K562 (cell line): ENCODE data around the gene USP31. TPM values are rescaled to one million over a fixed set of nuclear protein-coding genes. Genes with fewer than 3 reads are reported as not detected.

Experiments used
- CREB5 ChIP-seq: fragments of 250-450 bp; sonication (Bioruptor Pico); IDR thresholded peaks from 2 replicates; pipeline ENCODE4 v1.5.0; 2020; ENCODE audit warnings: mild to moderate bottlenecking
- JUND ChIP-seq, 2 experiments: IDR thresholded peaks; 2 replicates in 1 of 2; 3 replicates in 1 of 2; pipeline ENCODE4 v1.6.1; 2011; ENCODE audit warnings: borderline replicate concordance in 2 of 2, low read depth in 2 of 2, low read length in 2 of 2, improper control_type of control experiment in 1 of 2, missing biosample characterization in 1 of 2, missing genetic modification characterization in 1 of 2, missing genetic modification reagents in 1 of 2
- MGA ChIP-seq: fragments of 450-650 bp; IDR thresholded peaks from 2 replicates; pipeline ENCODE4 v1.6.1; 2016; ENCODE audit warnings: mild to moderate bottlenecking, moderate library complexity
- MTA1 ChIP-seq: fragments of 450-650 bp; IDR thresholded peaks from 2 replicates; pipeline ENCODE4 v1.6.1; 2017; ENCODE audit warnings: borderline replicate concordance
- MXD1 ChIP-seq: fragments of 250-450 bp; sonication (Bioruptor Pico); IDR thresholded peaks from 2 replicates; pipeline ENCODE4 v1.8.0; 2021; ENCODE audit warnings: borderline replicate concordance, mild to moderate bottlenecking, moderate library complexity; ENCODE audit not compliant: poor library complexity, severe bottlenecking
- NELFE ChIP-seq: IDR thresholded peaks from 2 replicates; pipeline ENCODE4 v1.6.1; 2011; ENCODE audit warnings: mild to moderate bottlenecking; ENCODE audit not compliant: insufficient read depth, insufficient read length
- PHF8 ChIP-seq: fragments of 200-600 bp; sonication (generic); IDR thresholded peaks from 2 replicates; pipeline ENCODE4 v1.6.1; 2012; ENCODE audit warnings: mixed run types, mild to moderate bottlenecking, inconsistent platforms, low read length, moderate library complexity, borderline replicate concordance
- PREB ChIP-seq: sonication (generic); formaldehyde crosslinking; IDR thresholded peaks from 2 replicates; pipeline ENCODE4 v1.8.1; 2023; ENCODE audit warnings: mild to moderate bottlenecking, missing genetic modification reagents
- ZNF133 ChIP-seq: fragments of 250-450 bp; sonication (Bioruptor Pico); IDR thresholded peaks from 2 replicates; pipeline ENCODE4 v1.4.0; 2020; ENCODE audit warnings: mild to moderate bottlenecking
- ZNF224 ChIP-seq: sonication (generic); formaldehyde crosslinking; IDR thresholded peaks from 2 replicates; pipeline ENCODE4 v1.8.0; 2022; ENCODE audit warnings: mild to moderate bottlenecking, missing genetic modification reagents
- ZNF551 ChIP-seq: fragments of 250-450 bp; sonication (Bioruptor Pico); IDR thresholded peaks from 2 replicates; pipeline ENCODE4 v1.5.0; 2021; ENCODE audit warnings: mild to moderate bottlenecking, moderate library complexity
- polyA plus RNA-seq, 8 experiments: library from polyadenylated mRNA; depleted of rRNA in 4 of 8; stranded (reverse) in 5 of 8; unstranded in 3 of 8; fragments of >200 nt; fragmentation: Nextera tagmentation in 2 of 8; fragmentation: Illumina TruSeq in 1 of 8; extraction: Ambion mirVana in 2 of 8; extraction: Trizol in 1 of 8; gene quantifications; 2 replicates each; pipeline versions ENCODE4 v1.2.1 to v1.2.3, GENCODE V29; 2011 to 2014; ENCODE audit warnings: inconsistent platforms in 1 of 8, missing spikeins in 1 of 8
- total RNA-seq, 7 experiments: library from RNA; depleted of rRNA in 6 of 7; stranded (reverse); fragments of >200 nt in 6 of 7; fragmentation: Illumina TruSeq in 2 of 7; extraction: Trizol in 2 of 7; gene quantifications; 2 replicates each; pipeline versions ENCODE4 v1.2.1 to v1.2.3, GENCODE V29; 2011 to 2021; ENCODE audit warnings: low replicate concordance in 1 of 7

Gene USP31
- total and polyA plus RNA-seq, 9 of the 15 experiments (the other 6 are each of a cell fraction or from before 2014, with no cell fraction given), result 0.56 to 4.9 (median 2.9) TPM

GRCh38 chr16:23148513-23149266 is 562 bp downstream of the USP31 start (continued):
- TF ChIP-seq MGA (peak; percentile 34; the same call in 1 of the 2 replicates), JUND (IDR thresholded peaks at IDR 0.05; ENCODE audit: borderline replicate concordance, low read depth, low read length) (no peak), JUND (tag; IDR thresholded peaks at IDR 0.05; ENCODE audit: borderline replicate concordance, low read depth, low read length) (no peak), ZNF551 (CRISPR knock-in tag) (no peak), PHF8 (peak; percentile 23; the same call in 1 of the 2 replicates), NELFE (no peak), MXD1 (CRISPR knock-in tag) (no peak), PREB (CRISPR knock-in tag) (no peak), ZNF133 (CRISPR knock-in tag) (no peak), ZNF224 (no peak), CREB5 (CRISPR knock-in tag) (no peak), MTA1 (no peak)
